ENCODE measurements around the gene DNAH8. TPM values are rescaled to one million over a fixed set of nuclear protein-coding genes. Genes with fewer than 3 reads are reported as not detected.

The DNAH8 gene
- polyA plus RNA-seq, 1 of the 3 experiments (the other 2 are of a cell fraction), result not detected

DNA sequence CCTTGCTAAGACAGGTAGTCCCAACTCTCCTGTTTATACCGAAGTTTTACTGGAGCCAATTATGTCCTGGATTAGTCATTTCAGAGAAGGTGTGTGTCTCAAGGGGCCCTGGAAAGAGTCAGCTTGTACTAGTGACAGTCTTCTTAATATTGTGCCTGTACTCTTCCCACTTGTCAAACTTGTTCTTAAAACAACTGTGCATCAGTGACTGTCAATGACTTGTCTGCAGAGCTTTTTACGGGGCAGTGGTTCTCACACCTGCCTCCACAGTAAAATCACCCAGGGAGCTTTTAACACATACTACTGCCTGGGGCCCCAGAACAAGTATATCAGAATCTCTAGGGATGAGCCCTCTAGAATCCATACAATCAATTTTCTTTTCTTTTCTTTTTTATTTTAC lies 305.0 kb downstream of the DNAH8 start:
- no peaks in the 10 kb centered on the region for H3K36me3 ChIP-seq (replicated peaks in 1 of 2; ENCODE audit: control insufficient read depth in 1 of 2, insufficient read depth in 2 of 2, low read length in 1 of 2)
- H3K9ac ChIP-seq, result no peak overlapping the region
- no peaks in the 10 kb centered on the region for H3K79me2 ChIP-seq (ENCODE audit: insufficient read depth)
- DNase-seq, result no peak
- no peak overlapping the region for H2AFZ ChIP-seq (ENCODE audit: low read depth)
- H3K4me2 ChIP-seq, result no peak overlapping the region
- WGBS (ENCODE audit: low lambda C conversion rate), result 29% methylated on average over 2 of the region's 2 CpGs
- no peak for TF ChIP-seq EP300 (IDR thresholded peaks at IDR 0.05; ENCODE audit: borderline replicate concordance in 1 of 2, low read depth in 1 of 2, low read length in 1 of 2)
- TF ChIP-seq, protein P1, sequence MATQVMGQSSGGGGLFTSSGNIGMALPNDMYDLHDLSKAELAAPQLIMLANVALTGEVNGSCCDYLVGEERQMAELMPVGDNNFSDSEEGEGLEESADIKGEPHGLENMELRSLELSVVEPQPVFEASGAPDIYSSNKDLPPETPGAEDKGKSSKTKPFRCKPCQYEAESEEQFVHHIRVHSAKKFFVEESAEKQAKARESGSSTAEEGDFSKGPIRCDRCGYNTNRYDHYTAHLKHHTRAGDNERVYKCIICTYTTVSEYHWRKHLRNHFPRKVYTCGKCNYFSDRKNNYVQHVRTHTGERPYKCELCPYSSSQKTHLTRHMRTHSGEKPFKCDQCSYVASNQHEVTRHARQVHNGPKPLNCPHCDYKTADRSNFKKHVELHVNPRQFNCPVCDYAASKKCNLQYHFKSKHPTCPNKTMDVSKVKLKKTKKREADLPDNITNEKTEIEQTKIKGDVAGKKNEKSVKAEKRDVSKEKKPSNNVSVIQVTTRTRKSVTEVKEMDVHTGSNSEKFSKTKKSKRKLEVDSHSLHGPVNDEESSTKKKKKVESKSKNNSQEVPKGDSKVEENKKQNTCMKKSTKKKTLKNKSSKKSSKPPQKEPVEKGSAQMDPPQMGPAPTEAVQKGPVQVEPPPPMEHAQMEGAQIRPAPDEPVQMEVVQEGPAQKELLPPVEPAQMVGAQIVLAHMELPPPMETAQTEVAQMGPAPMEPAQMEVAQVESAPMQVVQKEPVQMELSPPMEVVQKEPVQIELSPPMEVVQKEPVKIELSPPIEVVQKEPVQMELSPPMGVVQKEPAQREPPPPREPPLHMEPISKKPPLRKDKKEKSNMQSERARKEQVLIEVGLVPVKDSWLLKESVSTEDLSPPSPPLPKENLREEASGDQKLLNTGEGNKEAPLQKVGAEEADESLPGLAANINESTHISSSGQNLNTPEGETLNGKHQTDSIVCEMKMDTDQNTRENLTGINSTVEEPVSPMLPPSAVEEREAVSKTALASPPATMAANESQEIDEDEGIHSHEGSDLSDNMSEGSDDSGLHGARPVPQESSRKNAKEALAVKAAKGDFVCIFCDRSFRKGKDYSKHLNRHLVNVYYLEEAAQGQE (IDR thresholded peaks at IDR 0.05; ENCODE audit: low read depth, low read length), result no peak
- no peak for TF ChIP-seq YY1 (IDR thresholded peaks at IDR 0.05; ENCODE audit: low read depth)
- TF ChIP-seq, protein P2, sequence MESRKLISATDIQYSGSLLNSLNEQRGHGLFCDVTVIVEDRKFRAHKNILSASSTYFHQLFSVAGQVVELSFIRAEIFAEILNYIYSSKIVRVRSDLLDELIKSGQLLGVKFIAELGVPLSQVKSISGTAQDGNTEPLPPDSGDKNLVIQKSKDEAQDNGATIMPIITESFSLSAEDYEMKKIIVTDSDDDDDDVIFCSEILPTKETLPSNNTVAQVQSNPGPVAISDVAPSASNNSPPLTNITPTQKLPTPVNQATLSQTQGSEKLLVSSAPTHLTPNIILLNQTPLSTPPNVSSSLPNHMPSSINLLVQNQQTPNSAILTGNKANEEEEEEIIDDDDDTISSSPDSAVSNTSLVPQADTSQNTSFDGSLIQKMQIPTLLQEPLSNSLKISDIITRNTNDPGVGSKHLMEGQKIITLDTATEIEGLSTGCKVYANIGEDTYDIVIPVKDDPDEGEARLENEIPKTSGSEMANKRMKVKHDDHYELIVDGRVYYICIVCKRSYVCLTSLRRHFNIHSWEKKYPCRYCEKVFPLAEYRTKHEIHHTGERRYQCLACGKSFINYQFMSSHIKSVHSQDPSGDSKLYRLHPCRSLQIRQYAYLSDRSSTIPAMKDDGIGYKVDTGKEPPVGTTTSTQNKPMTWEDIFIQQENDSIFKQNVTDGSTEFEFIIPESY (IDR thresholded peaks at IDR 0.05; ENCODE audit: borderline replicate concordance, low read depth), result no peak
- no peak for TF ChIP-seq JUND (IDR thresholded peaks at IDR 0.05)
- no peak for TF ChIP-seq GATA2 (CRISPR knock-in tag; IDR thresholded peaks at IDR 0.05)
- no peak for TF ChIP-seq RXRA (IDR thresholded peaks at IDR 0.05; ENCODE audit: borderline replicate concordance, low read depth)
- no peak for TF ChIP-seq RCOR1 (IDR thresholded peaks at IDR 0.05; ENCODE audit: low read length)
- TF ChIP-seq FOXM1 (IDR thresholded peaks at IDR 0.05; ENCODE audit: low read depth), result no peak
- TF ChIP-seq CHD2 (IDR thresholded peaks at IDR 0.05; ENCODE audit: low read length, partially characterized antibody), result no peak
- TF ChIP-seq RFX5 (IDR thresholded peaks at IDR 0.05; ENCODE audit: low read length), result no peak
- TF ChIP-seq, protein P3, sequence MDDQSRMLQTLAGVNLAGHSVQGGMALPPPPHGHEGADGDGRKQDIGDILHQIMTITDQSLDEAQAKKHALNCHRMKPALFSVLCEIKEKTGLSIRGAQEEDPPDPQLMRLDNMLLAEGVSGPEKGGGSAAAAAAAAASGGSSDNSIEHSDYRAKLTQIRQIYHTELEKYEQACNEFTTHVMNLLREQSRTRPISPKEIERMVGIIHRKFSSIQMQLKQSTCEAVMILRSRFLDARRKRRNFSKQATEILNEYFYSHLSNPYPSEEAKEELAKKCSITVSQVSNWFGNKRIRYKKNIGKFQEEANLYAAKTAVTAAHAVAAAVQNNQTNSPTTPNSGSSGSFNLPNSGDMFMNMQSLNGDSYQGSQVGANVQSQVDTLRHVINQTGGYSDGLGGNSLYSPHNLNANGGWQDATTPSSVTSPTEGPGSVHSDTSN (IDR thresholded peaks at IDR 0.05), result no peak
- TF ChIP-seq TCF12 (IDR thresholded peaks at IDR 0.05), result no peak
- no peak for TF ChIP-seq TAF1 (IDR thresholded peaks at IDR 0.05; ENCODE audit: borderline replicate concordance, low read depth, low read length)
- no peak for TF ChIP-seq FOXJ3 (CRISPR knock-in tag; IDR thresholded peaks at IDR 0.05)
- TF ChIP-seq, protein P4, sequence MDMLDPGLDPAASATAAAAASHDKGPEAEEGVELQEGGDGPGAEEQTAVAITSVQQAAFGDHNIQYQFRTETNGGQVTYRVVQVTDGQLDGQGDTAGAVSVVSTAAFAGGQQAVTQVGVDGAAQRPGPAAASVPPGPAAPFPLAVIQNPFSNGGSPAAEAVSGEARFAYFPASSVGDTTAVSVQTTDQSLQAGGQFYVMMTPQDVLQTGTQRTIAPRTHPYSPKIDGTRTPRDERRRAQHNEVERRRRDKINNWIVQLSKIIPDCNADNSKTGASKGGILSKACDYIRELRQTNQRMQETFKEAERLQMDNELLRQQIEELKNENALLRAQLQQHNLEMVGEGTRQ (IDR thresholded peaks at IDR 0.05; ENCODE audit: borderline replicate concordance, low read depth, low read length), result no peak
- TF ChIP-seq EZH2phosphoT487 (IDR thresholded peaks at IDR 0.05; ENCODE audit: borderline replicate concordance, low read depth), result no peak
- no peaks in the 10 kb centered on the region for H3K9me2 ChIP-seq
- no peaks in the 10 kb centered on the region for H3K9me3 ChIP-seq
- H3K27me3 ChIP-seq (ENCODE audit: insufficient read depth), result no peaks in the 10 kb centered on the region
- ChIA-PET POLR2A (no interaction called here), CTCF (interaction anchor here (1.4 to 3.0 kb wide), 2 partner anchors 10 to 283 kb away, joined by 5 to 14 read pairs; no protein-coding TSS in a partner anchor)
- H3F3A ChIP-seq (replicated peaks; ENCODE audit: insufficient read depth), result no peaks in the 10 kb centered on the region
- no peaks in the 10 kb centered on the region for H4K20me1 ChIP-seq (ENCODE audit: insufficient read depth)
- no peak overlapping the region for H3K27ac ChIP-seq (ENCODE audit: low read depth in 2 of 2, low read length in 1 of 2)
- no peak overlapping the region for H3K4me3 ChIP-seq (ENCODE audit: low read depth in 2 of 2, low read length in 1 of 2)
- no peaks in the 10 kb centered on the region for H3K4me1 ChIP-seq (ENCODE audit: control insufficient read depth in 1 of 2, insufficient read depth in 2 of 2, low read depth in 1 of 2, low read length in 1 of 2)
